Measurements from ENCODE around the gene ADAMTS16. TPM values are rescaled to one million over a fixed set of nuclear protein-coding genes. Genes with fewer than 3 reads are reported as not detected.

ADAMTS16 gene
- total RNA-seq, 1 experiment from 2014 or later: not detected

DNA sequence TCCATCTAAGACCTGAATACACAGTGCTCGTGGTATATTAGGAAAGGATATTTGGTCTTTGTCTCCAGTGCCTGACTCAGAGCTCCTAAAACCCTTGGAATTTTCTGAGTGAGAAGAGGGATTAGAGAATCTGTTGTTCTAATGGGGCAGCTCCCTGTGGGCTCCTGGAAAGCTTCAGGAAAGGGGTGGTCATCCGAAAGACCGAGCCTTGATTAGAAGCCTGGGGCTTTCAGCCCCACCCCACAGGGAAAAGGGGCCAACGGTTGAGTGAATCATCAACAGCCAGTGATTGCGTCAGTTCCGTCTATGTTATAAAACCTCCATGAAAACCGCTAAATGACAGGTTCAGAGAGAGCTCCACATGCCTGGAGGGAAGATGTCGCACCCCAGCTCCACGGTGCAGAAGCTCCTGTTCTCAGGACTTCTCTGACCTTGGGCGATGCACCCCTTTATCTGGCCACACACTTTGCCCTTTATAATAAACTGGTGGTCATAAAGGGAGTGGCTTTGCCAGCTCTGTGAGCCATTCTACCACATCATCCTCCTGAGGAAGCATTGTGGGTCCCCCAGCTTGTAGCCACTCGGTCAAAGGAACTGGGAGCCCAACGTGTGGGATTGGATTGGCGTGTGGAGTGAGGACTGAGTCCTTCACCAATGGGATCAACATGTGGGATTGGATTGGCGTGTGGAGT is 211.3 kb downstream of the ADAMTS16 start:
- H3K9me3 Mint-ChIP-seq (ENCODE audit: low read depth, unreplicated experiment): peaks cover 8% of the 10 kb centered on the region
- H3K4me3 Mint-ChIP-seq (ENCODE audit: low read depth, unreplicated experiment): no peak overlapping the region
- H3K27me3 Mint-ChIP-seq (ENCODE audit: unreplicated experiment): no peaks in the 10 kb centered on the region
- no peaks in the 10 kb centered on the region for H3K36me3 Mint-ChIP-seq (ENCODE audit: insufficient read depth, unreplicated experiment)
- no peaks in the 10 kb centered on the region for H3K4me1 Mint-ChIP-seq (ENCODE audit: low read depth, unreplicated experiment)
- no peak for TF ChIP-seq CTCF (IDR thresholded peaks at IDR 0.05; ENCODE audit: unreplicated experiment)
- BruUV-seq (replicated peaks): no TSS peak
- no peak overlapping the region for H3K27ac Mint-ChIP-seq (ENCODE audit: unreplicated experiment)
- intact Hi-C loops (cut with micrococcal nuclease; ENCODE audit: unreplicated experiment): no loop called here
- CTCF ChIA-PET: no interaction called here
- no peak for DNase-seq

DNA sequence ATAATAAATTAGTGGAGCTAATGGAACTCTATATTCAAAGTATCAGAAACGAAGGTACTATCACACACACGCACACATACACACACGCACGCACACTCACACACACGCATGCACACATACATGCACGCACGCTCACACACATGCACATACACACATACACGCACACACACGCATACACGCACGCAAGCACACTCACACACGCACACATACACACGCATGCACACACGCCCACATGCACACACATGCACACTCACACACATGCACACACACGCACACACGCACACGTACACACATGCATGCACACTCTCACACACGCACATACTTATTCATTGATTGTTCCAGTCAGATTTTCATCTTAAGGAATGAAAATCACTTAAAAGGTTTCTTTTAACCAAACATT is 212.5 kb downstream of the ADAMTS16 start:
- intact Hi-C loops (cut with micrococcal nuclease; ENCODE audit: unreplicated experiment): no loop called here
- H3K4me1 Mint-ChIP-seq (ENCODE audit: low read depth, unreplicated experiment): no peaks in the 10 kb centered on the region

GRCh38 chr5:5353681-5354080 is 213.6 kb downstream of the ADAMTS16 start:
- no peaks in the 10 kb centered on the region for H3K4me1 Mint-ChIP-seq (ENCODE audit: low read depth, unreplicated experiment)
- peaks cover 4% of the 10 kb centered on the region for H3K27me3 Mint-ChIP-seq (ENCODE audit: unreplicated experiment)
- H3K36me3 Mint-ChIP-seq (ENCODE audit: insufficient read depth, unreplicated experiment): no peaks in the 10 kb centered on the region
- no peak overlapping the region for H3K4me3 Mint-ChIP-seq (ENCODE audit: low read depth, unreplicated experiment)
- intact Hi-C loops (cut with micrococcal nuclease; ENCODE audit: unreplicated experiment): no loop called here
- DNase-seq: no peak
- CTCF ChIA-PET: no interaction called here
- H3K9me3 Mint-ChIP-seq (ENCODE audit: low read depth, unreplicated experiment): peaks cover 8% of the 10 kb centered on the region
- BruUV-seq (replicated peaks): no TSS peak
- TF ChIP-seq CTCF (IDR thresholded peaks at IDR 0.05; ENCODE audit: unreplicated experiment): no peak
- no peak overlapping the region for H3K27ac Mint-ChIP-seq (ENCODE audit: unreplicated experiment)

More for the DNA sequence above, 212.5 kb downstream of the ADAMTS16 start:
- H3K27ac Mint-ChIP-seq (ENCODE audit: unreplicated experiment): no peak overlapping the region
- TF ChIP-seq CTCF (IDR thresholded peaks at IDR 0.05; ENCODE audit: unreplicated experiment): no peak
- DNase-seq: no peak
- H3K27me3 Mint-ChIP-seq (ENCODE audit: unreplicated experiment): no peaks in the 10 kb centered on the region
- H3K4me3 Mint-ChIP-seq (ENCODE audit: low read depth, unreplicated experiment): no peak overlapping the region
- no peaks in the 10 kb centered on the region for H3K36me3 Mint-ChIP-seq (ENCODE audit: insufficient read depth, unreplicated experiment)
- no TSS peak for BruUV-seq (replicated peaks)
- CTCF ChIA-PET: no interaction called here
- H3K9me3 Mint-ChIP-seq (ENCODE audit: low read depth, unreplicated experiment): peaks cover 8% of the 10 kb centered on the region

DNA sequence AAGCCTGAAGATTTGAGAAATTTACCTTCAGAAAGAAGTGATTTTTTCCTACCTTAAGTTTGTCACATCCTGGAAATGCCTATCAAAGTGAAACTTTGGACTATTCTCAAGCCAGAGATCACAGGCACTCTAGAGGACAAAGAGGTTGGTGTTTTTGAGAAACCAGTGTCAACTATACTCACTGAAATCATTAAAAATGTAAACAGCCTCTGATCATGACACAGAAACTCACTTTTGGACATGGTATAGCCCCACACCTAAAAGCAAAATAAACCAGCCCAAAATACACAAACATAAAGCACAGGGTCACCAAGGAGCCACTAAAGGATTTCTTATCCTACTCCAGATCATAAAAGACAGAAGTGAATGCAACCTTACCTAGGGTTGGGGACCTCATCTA is 216.6 kb downstream of the ADAMTS16 start:
- no TSS peak for BruUV-seq (replicated peaks)
- Mint-ChIP-seq H3K4me1 (ENCODE audit: low read depth, unreplicated experiment) (no peaks in the 10 kb centered on the region), H3K27me3 (ENCODE audit: unreplicated experiment) (peaks cover 23% of the 10 kb centered on the region), H3K4me3 (ENCODE audit: low read depth, unreplicated experiment) (no peak overlapping the region), H3K27ac (ENCODE audit: unreplicated experiment) (no peak overlapping the region), H3K9me3 (ENCODE audit: low read depth, unreplicated experiment) (peaks cover 6% of the 10 kb centered on the region), H3K36me3 (ENCODE audit: insufficient read depth, unreplicated experiment) (no peaks in the 10 kb centered on the region)
- TF ChIP-seq CTCF (IDR thresholded peaks at IDR 0.05; ENCODE audit: unreplicated experiment): no peak
- CTCF ChIA-PET: no interaction called here
- DNase-seq: no peak
- intact Hi-C loops (cut with micrococcal nuclease; ENCODE audit: unreplicated experiment): no loop called here
